Measurements from ENCODE around the gene CCDC190. TPM values are rescaled to one million over a fixed set of nuclear protein-coding genes. Genes with fewer than 3 reads are reported as not detected.

Gene CCDC190
- total RNA-seq, 1 donor from 2014 or later: not detected

DNA sequence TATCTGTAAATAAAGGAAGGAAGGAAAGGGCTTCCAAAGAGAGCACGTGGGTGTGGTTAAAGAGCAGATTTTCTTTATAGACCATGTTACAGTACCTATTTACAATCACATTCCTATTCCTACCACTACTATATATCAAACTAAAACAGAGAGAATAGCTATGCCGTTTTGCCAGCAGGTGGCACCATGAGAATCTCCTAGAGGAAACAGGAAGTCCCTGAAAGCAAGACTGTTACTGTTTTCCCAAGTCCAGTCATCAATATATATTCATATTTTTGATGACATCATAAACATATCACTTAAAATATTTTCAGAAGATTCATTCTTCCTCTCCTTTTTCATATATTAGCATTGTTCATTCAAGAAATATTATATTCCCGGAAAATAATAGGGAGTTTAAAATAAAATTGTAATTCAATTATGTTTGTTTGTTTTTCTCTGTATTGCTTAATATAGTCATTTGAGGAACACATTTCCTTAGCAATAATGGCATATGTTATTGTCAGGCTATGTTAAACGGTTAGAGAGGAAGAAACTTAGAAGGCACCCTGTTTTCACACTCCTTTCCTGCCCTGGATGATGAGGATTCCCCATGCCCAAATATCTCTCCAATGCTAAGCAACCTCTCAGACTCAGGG, 6.6 kb downstream of the CCDC190 start:
- H3K27me3 Mint-ChIP-seq (ENCODE audit: insufficient read depth, low read depth): no peaks in the 10 kb centered on the region
- no peaks in the 10 kb centered on the region for H3K9me3 Mint-ChIP-seq

DNA sequence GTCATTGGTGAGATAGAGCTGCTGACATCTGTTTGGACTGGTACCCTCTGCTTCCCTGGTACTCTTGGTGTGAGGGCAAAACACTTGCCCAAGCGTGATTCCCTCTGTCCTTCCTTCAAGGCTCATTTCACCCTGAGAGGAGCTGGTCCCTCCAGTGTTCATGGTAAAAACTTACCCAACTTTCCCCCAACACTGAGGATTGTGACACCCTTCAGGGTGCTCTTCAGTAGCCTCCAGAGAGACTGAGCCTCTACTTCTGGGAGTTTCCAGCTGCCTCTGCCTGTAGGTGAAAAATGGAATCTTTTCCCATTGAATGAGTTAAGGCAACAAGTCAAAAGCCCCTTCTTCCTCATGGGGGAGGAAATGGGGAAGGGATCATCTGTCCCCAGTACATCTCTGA, 9.6 kb downstream of the CCDC190 start:
- H3K4me2 ChIP-seq: no peak overlapping the region
- DNase-seq (ENCODE audit: low spot score): no peak
- H3K36me3 Mint-ChIP-seq: no peaks in the 10 kb centered on the region
- H3K27ac Mint-ChIP-seq: no peak overlapping the region
- peaks cover 7% of the 10 kb centered on the region for H3K4me1 Mint-ChIP-seq
- no peak overlapping the region for H3K4me3 ChIP-seq
- no peaks in the 10 kb centered on the region for H3K36me3 ChIP-seq
- H3K9ac ChIP-seq: no peak overlapping the region
- no peak overlapping the region for H2AFZ ChIP-seq (replicated peaks)
- TF ChIP-seq, protein P1, sequence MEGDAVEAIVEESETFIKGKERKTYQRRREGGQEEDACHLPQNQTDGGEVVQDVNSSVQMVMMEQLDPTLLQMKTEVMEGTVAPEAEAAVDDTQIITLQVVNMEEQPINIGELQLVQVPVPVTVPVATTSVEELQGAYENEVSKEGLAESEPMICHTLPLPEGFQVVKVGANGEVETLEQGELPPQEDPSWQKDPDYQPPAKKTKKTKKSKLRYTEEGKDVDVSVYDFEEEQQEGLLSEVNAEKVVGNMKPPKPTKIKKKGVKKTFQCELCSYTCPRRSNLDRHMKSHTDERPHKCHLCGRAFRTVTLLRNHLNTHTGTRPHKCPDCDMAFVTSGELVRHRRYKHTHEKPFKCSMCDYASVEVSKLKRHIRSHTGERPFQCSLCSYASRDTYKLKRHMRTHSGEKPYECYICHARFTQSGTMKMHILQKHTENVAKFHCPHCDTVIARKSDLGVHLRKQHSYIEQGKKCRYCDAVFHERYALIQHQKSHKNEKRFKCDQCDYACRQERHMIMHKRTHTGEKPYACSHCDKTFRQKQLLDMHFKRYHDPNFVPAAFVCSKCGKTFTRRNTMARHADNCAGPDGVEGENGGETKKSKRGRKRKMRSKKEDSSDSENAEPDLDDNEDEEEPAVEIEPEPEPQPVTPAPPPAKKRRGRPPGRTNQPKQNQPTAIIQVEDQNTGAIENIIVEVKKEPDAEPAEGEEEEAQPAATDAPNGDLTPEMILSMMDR (IDR thresholded peaks at IDR 0.05): no peak
- no peak for TF ChIP-seq EZH2 (IDR thresholded peaks at IDR 0.05)
- no peak for TF ChIP-seq EZH2phosphoT487 (IDR thresholded peaks at IDR 0.05)
- H3F3A ChIP-seq (ENCODE audit: low read depth): no peaks in the 10 kb centered on the region
- no peaks in the 10 kb centered on the region for H3K27me3 Mint-ChIP-seq (ENCODE audit: insufficient read depth, low read depth)
- H3K4me1 ChIP-seq: no peaks in the 10 kb centered on the region
- no peaks in the 10 kb centered on the region for H3K9me3 ChIP-seq (ENCODE audit: low read depth)
- H3K27ac ChIP-seq: no peak overlapping the region
- H4K20me1 ChIP-seq (ENCODE audit: low read depth): no peaks in the 10 kb centered on the region
- H3K27me3 ChIP-seq: no peaks in the 10 kb centered on the region
- H3K4me3 Mint-ChIP-seq: no peak overlapping the region
- H3K79me2 ChIP-seq (ENCODE audit: low read depth): no peaks in the 10 kb centered on the region
- no peaks in the 10 kb centered on the region for H3K9me3 Mint-ChIP-seq

More for the DNA sequence above, 6.6 kb downstream of the CCDC190 start:
- Histone ChIP-seq H3F3A (ENCODE audit: low read depth) (no peaks in the 10 kb centered on the region), H3K9me3 (ENCODE audit: low read depth) (no peaks in the 10 kb centered on the region), H2AFZ (replicated peaks) (peak overlapping the region; percentile 59), H3K27ac (no peak overlapping the region), H3K36me3 (no peaks in the 10 kb centered on the region), H3K4me1 (peaks cover 7% of the 10 kb centered on the region), H3K4me3 (no peak overlapping the region), H3K27me3 (no peaks in the 10 kb centered on the region), H4K20me1 (ENCODE audit: low read depth) (no peaks in the 10 kb centered on the region), H3K9ac (no peak overlapping the region), H3K4me2 (no peak overlapping the region), H3K79me2 (ENCODE audit: low read depth) (no peaks in the 10 kb centered on the region)
- peak; percentile 65 for DNase-seq (ENCODE audit: low spot score)
- Mint-ChIP-seq H3K36me3 (no peaks in the 10 kb centered on the region), H3K4me1 (peaks cover 11% of the 10 kb centered on the region), H3K4me3 (no peak overlapping the region), H3K27ac (no peak overlapping the region)
- TF ChIP-seq EZH2phosphoT487 (IDR thresholded peaks at IDR 0.05): no peak
- TF ChIP-seq, protein P1 (IDR thresholded peaks at IDR 0.05): peak; percentile 83

DNA sequence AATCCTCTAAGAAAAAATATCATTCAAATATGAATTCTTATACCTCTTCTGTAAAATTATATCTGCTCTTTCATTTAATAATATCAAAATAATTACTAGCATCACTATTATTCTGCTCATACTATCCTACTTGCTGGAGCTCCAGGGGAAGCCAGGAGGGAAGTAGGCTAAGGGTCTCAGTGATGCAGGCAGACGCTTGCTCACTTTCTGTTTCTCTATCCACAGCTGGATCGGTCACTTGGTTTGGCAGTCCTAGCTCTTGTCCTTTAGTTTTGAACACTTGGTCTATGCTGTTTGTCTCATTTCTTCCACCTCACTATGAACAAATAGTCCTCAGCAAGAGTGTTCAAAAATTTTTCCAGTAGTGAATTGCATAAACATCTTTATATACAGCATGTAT, 11.3 kb downstream of the CCDC190 start:
- Histone ChIP-seq H3F3A (ENCODE audit: low read depth) (no peaks in the 10 kb centered on the region), H3K4me1 (no peaks in the 10 kb centered on the region), H4K20me1 (ENCODE audit: low read depth) (no peaks in the 10 kb centered on the region), H3K36me3 (no peaks in the 10 kb centered on the region), H3K79me2 (ENCODE audit: low read depth) (no peaks in the 10 kb centered on the region), H2AFZ (replicated peaks) (no peak overlapping the region), H3K27ac (no peak overlapping the region), H3K9ac (no peak overlapping the region), H3K4me3 (no peak overlapping the region), H3K4me2 (no peak overlapping the region), H3K27me3 (no peaks in the 10 kb centered on the region), H3K9me3 (ENCODE audit: low read depth) (no peaks in the 10 kb centered on the region)
- no peaks in the 10 kb centered on the region for H3K36me3 Mint-ChIP-seq
- H3K4me3 Mint-ChIP-seq: no peak overlapping the region
- no peak for DNase-seq (ENCODE audit: low spot score)
- no peak for TF ChIP-seq EZH2phosphoT487 (IDR thresholded peaks at IDR 0.05)
- H3K27me3 Mint-ChIP-seq (ENCODE audit: insufficient read depth, low read depth): no peaks in the 10 kb centered on the region
- no peaks in the 10 kb centered on the region for H3K9me3 Mint-ChIP-seq
- H3K27ac Mint-ChIP-seq: no peak overlapping the region
- no peaks in the 10 kb centered on the region for H3K4me1 Mint-ChIP-seq

DNA sequence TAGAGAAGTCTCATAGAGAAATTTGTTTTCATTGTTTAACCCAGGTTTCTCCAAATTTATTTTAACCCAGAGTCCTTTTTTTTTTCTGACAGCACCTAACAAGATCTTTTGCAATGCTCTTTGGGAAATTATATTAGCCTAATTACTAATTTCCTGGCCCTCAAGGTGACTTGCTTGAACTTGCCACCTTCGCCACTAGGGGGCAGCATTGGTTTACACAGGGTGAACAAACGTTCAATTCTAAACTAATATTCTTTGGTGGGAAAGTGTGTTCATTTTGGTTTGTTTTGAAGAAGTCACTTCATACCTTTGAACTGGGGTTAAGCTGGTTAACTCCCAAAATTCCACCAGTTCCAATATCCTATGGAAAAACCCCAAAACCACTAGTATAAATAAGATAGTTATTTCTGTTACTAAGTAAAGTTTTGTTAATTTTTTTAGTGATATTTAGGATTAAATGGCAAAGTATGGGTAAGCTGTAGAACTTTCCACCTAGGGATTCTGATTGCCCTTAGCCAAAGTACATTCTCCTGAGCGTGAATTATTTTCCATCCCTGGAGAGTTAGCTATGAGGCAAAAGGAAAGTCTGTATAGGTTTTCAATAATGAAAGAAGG, 13.0 kb downstream of the CCDC190 start:
- no peak overlapping the region for H3K27ac ChIP-seq
- H2AFZ ChIP-seq (replicated peaks): no peak overlapping the region
- no peaks in the 10 kb centered on the region for H3K36me3 ChIP-seq
- H3K79me2 ChIP-seq (ENCODE audit: low read depth): no peaks in the 10 kb centered on the region
- no peaks in the 10 kb centered on the region for H3K4me1 ChIP-seq
- no peaks in the 10 kb centered on the region for H3K27me3 Mint-ChIP-seq (ENCODE audit: insufficient read depth, low read depth)
- no peaks in the 10 kb centered on the region for H3K36me3 Mint-ChIP-seq
- H4K20me1 ChIP-seq (ENCODE audit: low read depth): no peaks in the 10 kb centered on the region
- no peak overlapping the region for H3K9ac ChIP-seq
- no peaks in the 10 kb centered on the region for H3K27me3 ChIP-seq
- no peak overlapping the region for H3K4me3 Mint-ChIP-seq
- no peak overlapping the region for H3K4me3 ChIP-seq
- no peak overlapping the region for H3K4me2 ChIP-seq
- no peaks in the 10 kb centered on the region for H3K9me3 ChIP-seq (ENCODE audit: low read depth)
- no peaks in the 10 kb centered on the region for H3K4me1 Mint-ChIP-seq
- TF ChIP-seq, protein P1 (IDR thresholded peaks at IDR 0.05): peak; percentile 99
- TF ChIP-seq EZH2 (IDR thresholded peaks at IDR 0.05): no peak
- DNase-seq (ENCODE audit: low spot score): peak; percentile 81
- H3K27ac Mint-ChIP-seq: no peak overlapping the region
- no peaks in the 10 kb centered on the region for H3K9me3 Mint-ChIP-seq
- no peaks in the 10 kb centered on the region for H3F3A ChIP-seq (ENCODE audit: low read depth)
